ENCODE results near the gene SDR9C7. TPM values are rescaled to one million over a fixed set of nuclear protein-coding genes. Genes with fewer than 3 reads are reported as not detected.
"Not testable (repeated sequence)": the region's sequence is repeated elsewhere in the genome, so short reads cannot be mapped to it uniquely, and the experiment has no call there.

The SDR9C7 gene
- total and polyA plus RNA-seq, 8 donors: 0.10 to 0.21 (median 0.18) TPM; not detected in 3

GRCh38 chr12:56896082-56896481 is 38.1 kb downstream of the SDR9C7 start:
- Histone ChIP-seq H3K4me3 (no peak overlapping the region), H3K4me1 (no peaks in the 10 kb centered on the region), H3K27ac (no peak overlapping the region), H3K9me3 (peaks cover 0 to 18% of the 10 kb centered on the region in 2 donors), H3K36me3 (no peaks in the 10 kb centered on the region), H3K27me3 (no peaks in the 10 kb centered on the region)
- intact Hi-C loops (cut with DNase I): no loop called here
- DNase-seq (no peak), ATAC-seq (no peak)
- no peak for TF ChIP-seq CTCF (IDR thresholded peaks at IDR 0.05)

GRCh38 chr12:56894698-56895368 is 39.4 kb downstream of the SDR9C7 start:
- H3K36me3 ChIP-seq: no peaks in the 10 kb centered on the region
- ATAC-seq (no peak), DNase-seq (no peak)
- no peaks in the 10 kb centered on the region for H3K27me3 ChIP-seq
- H3K4me3 ChIP-seq: no peak overlapping the region
- H3K4me1 ChIP-seq: no peaks in the 10 kb centered on the region
- H3K27ac ChIP-seq: no peak overlapping the region
- H3K9me3 ChIP-seq: peaks cover 0 to 6% of the 10 kb centered on the region in 2 donors
- no peak for TF ChIP-seq CTCF (IDR thresholded peaks at IDR 0.05)
- intact Hi-C loops (cut with DNase I): no loop called here

GRCh38 chr12:56891885-56892284 is 42.3 kb downstream of the SDR9C7 start:
- ATAC-seq; H3K36me3 ChIP-seq; H3K27me3 ChIP-seq; intact Hi-C loops (cut with DNase I); H3K4me3 ChIP-seq; DNase-seq; H3K9me3 ChIP-seq; H3K27ac ChIP-seq; H3K4me1 ChIP-seq: not testable (repeated sequence)

- TF ChIP-seq CTCF (IDR thresholded peaks at IDR 0.05): no peak
- intact Hi-C loops (cut with DNase I): no loop called here
- H3K9me3 ChIP-seq: peaks cover 0 to 30% of the 10 kb centered on the region in 2 donors
- H3K27ac ChIP-seq: no peak overlapping the region
- H3K4me3 ChIP-seq: no peak overlapping the region
- ATAC-seq: no peak
- H3K36me3 ChIP-seq: no peaks in the 10 kb centered on the region
- H3K4me1 ChIP-seq: no peaks in the 10 kb centered on the region
- H3K27me3 ChIP-seq: no peaks in the 10 kb centered on the region
- no peak for DNase-seq
Measured at GRCh38 chr12:56886319-56886718, 47.9 kb downstream of the SDR9C7 start.

- Histone ChIP-seq H3K27me3 (no peaks in the 10 kb centered on the region), H3K36me3 (no peaks in the 10 kb centered on the region), H3K27ac (no peak overlapping the region), H3K9me3 (peaks cover 0 to 30% of the 10 kb centered on the region in 2 donors), H3K4me3 (no peak overlapping the region), H3K4me1 (no peaks in the 10 kb centered on the region)
- no peak for TF ChIP-seq CTCF (IDR thresholded peaks at IDR 0.05)
- DNase-seq (no peak), ATAC-seq (no peak)
- intact Hi-C loops (cut with DNase I): no loop called here
Measured at GRCh38 chr12:56885316-56885715, 48.9 kb downstream of the SDR9C7 start.

GRCh38 chr12:56884421-56884820 is 49.8 kb downstream of the SDR9C7 start:
- ATAC-seq (no peak), DNase-seq (no peak)
- no peaks in the 10 kb centered on the region for H3K4me1 ChIP-seq
- no peak for TF ChIP-seq CTCF (IDR thresholded peaks at IDR 0.05)
- H3K36me3 ChIP-seq: no peaks in the 10 kb centered on the region
- no peak overlapping the region for H3K27ac ChIP-seq
- no peak overlapping the region for H3K4me3 ChIP-seq
- no peaks in the 10 kb centered on the region for H3K27me3 ChIP-seq
- H3K9me3 ChIP-seq: peaks cover 0 to 30% of the 10 kb centered on the region in 2 donors
- intact Hi-C loops (cut with DNase I): no loop called here

- intact Hi-C loops (cut with DNase I); H3K27ac ChIP-seq; ATAC-seq; DNase-seq; H3K27me3 ChIP-seq; H3K36me3 ChIP-seq; H3K4me1 ChIP-seq; H3K4me3 ChIP-seq: not testable (repeated sequence)
- H3K9me3 ChIP-seq: peaks cover 0 to 30% of the 10 kb centered on the region in 2 donors
Measured at GRCh38 chr12:56882407-56882806, 51.8 kb downstream of the SDR9C7 start.

Data from left lung (tissue), 10 donors.